Measurements from ENCODE around the gene ATP10A. TPM values are rescaled to one million over a fixed set of nuclear protein-coding genes. Genes with fewer than 3 reads are reported as not detected.

Gene ATP10A
- total RNA-seq, 4 donors from 2014 or later, result 2.7 to 7.0 (median 3.4) TPM

DNA sequence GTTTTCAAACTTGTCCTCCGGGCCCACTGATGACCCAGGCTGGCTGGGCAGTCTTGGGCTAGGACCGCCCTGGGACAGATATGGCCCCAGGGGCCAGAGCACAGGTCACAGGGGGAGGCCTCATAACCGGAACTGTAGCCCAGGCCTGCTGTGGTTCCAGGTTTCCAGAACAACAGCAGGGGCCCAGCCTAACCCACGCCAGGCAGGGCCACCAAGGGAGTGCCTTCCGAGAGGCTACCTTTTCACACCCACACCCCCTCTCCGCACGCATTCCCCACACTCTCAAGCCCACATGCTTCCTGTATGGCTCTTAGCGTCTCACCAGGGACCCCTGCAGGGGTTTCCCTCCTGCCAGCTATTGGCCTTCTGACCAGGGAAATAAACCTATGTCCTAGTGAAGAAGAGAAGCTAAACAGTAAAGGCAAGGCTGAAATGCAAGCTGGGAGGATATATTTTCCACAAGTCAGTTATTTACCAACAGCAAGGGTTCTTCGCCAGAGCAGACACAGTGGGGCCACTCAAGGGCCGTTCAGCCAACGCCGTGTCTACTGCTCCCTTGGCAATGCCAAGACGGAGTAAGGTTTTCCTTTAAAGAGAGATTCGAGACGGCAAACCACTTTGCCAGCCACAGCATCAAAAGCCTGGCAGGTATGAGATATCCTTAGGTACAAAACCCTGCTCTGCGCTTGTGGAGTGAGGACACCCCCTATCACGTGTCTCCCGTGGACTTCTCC, 135.1 kb downstream of the ATP10A start:
- no peak overlapping the region for H3K27ac ChIP-seq
- no peaks in the 10 kb centered on the region for H3K36me3 ChIP-seq
- WGBS, 2 donors, result 83 to 86% methylated on average over 18 of the region's 18 CpGs
- no peak overlapping the region for H3K4me3 ChIP-seq (replicated peaks in 1 of 3)
- no peaks in the 10 kb centered on the region for H3K9me3 ChIP-seq
- no peak for TF ChIP-seq POLR2A (IDR thresholded peaks at IDR 0.05)
- TF ChIP-seq, protein P1, sequence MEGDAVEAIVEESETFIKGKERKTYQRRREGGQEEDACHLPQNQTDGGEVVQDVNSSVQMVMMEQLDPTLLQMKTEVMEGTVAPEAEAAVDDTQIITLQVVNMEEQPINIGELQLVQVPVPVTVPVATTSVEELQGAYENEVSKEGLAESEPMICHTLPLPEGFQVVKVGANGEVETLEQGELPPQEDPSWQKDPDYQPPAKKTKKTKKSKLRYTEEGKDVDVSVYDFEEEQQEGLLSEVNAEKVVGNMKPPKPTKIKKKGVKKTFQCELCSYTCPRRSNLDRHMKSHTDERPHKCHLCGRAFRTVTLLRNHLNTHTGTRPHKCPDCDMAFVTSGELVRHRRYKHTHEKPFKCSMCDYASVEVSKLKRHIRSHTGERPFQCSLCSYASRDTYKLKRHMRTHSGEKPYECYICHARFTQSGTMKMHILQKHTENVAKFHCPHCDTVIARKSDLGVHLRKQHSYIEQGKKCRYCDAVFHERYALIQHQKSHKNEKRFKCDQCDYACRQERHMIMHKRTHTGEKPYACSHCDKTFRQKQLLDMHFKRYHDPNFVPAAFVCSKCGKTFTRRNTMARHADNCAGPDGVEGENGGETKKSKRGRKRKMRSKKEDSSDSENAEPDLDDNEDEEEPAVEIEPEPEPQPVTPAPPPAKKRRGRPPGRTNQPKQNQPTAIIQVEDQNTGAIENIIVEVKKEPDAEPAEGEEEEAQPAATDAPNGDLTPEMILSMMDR (IDR thresholded peaks at IDR 0.05), result no peak
- intact Hi-C loops (cut with DNase I), result no loop called here
- no peak for DNase-seq
- no peaks in the 10 kb centered on the region for H3K4me1 ChIP-seq
- no peaks in the 10 kb centered on the region for H3K27me3 ChIP-seq

DNA sequence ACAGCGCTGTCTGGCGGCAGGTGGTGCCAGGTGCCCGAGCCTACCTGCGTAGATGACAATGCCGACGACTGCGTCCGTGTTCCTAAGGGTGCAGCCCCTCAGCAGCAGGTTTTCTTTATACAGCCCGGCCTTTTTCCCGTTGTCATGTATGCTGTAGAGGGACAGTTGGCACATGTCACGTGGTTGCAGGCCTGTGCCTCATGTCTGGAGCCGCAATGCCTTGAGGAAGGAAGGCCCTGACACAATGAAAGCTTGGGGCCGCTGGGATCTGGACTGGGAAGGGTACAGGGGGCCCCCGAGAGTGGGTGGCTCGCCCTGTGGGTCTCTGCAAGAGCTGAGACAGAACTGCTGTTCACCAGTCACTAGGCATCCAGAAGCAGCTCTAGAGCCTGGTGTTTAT, 136.0 kb downstream of the ATP10A start:
- no peaks in the 10 kb centered on the region for H3K27me3 ChIP-seq
- H3K4me3 ChIP-seq (replicated peaks in 1 of 3), result no peak overlapping the region
- DNase-seq, result no peak
- TF ChIP-seq, protein P1 (IDR thresholded peaks at IDR 0.05), result no peak
- TF ChIP-seq POLR2A (IDR thresholded peaks at IDR 0.05), result no peak
- WGBS, 2 donors, result 97% methylated on average over 15 of the region's 15 CpGs
- intact Hi-C loops (cut with DNase I), result no loop called here
- H3K27ac ChIP-seq, result no peak overlapping the region
- H3K36me3 ChIP-seq, result no peaks in the 10 kb centered on the region
- no peaks in the 10 kb centered on the region for H3K9me3 ChIP-seq
- no peaks in the 10 kb centered on the region for H3K4me1 ChIP-seq

DNA sequence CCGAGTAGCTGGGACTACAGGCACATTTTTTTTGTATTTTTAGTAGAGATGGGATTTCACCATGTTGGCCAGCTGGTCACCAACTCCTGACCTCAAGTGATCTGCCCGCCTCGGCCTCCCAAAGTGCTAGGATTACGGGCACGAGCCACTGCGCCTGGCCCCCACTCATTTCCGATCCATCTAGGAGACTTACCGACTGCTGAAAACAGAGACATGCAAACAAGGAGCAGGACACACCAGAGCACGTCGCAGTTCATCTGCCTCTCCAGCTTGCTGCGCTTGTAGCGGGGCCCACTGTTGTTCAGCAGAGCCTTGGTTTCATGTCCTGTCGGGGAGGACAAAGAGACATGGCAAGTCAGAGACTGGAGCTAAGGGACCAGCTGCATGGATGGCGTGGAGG, 137.4 kb downstream of the ATP10A start:
- H3K9me3 ChIP-seq, result no peaks in the 10 kb centered on the region
- intact Hi-C loops (cut with DNase I), result no loop called here
- H3K27ac ChIP-seq, result no peak overlapping the region
- H3K4me1 ChIP-seq, result no peaks in the 10 kb centered on the region
- 93 to 96% methylated on average over 14 of the region's 14 CpGs for WGBS, 2 donors
- no peaks in the 10 kb centered on the region for H3K27me3 ChIP-seq
- no peaks in the 10 kb centered on the region for H3K36me3 ChIP-seq
- TF ChIP-seq POLR2A (IDR thresholded peaks at IDR 0.05), result no peak
- TF ChIP-seq, protein P1 (IDR thresholded peaks at IDR 0.05), result no peak
- no peak overlapping the region for H3K4me3 ChIP-seq (replicated peaks in 1 of 3)
- no peak for DNase-seq

DNA sequence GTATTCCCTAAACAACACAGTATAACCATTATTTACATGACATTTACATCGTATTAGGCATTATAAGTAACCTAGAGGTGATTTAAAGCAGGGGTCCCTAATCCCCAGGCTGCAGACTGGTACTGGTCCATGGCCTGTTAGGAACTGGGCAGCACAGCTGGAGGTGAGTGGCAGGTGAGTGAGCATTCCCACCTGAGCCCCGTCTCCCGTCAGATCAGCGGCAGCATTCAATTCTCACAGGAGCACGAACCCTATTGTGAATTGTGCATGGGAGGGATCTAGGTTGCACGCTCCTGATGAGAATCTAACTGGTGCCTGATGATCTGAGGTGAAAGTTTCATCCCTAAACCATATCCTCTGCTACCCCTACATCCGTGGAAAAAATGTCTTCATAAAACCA, 138.2 kb downstream of the ATP10A start:
- no peak for DNase-seq
- H3K36me3 ChIP-seq, result no peaks in the 10 kb centered on the region
- no peaks in the 10 kb centered on the region for H3K27me3 ChIP-seq
- no peaks in the 10 kb centered on the region for H3K4me1 ChIP-seq
- H3K4me3 ChIP-seq (replicated peaks in 1 of 3), result no peak overlapping the region
- TF ChIP-seq, protein P1 (IDR thresholded peaks at IDR 0.05), result no peak
- TF ChIP-seq POLR2A (IDR thresholded peaks at IDR 0.05), result no peak
- WGBS, 2 donors, result 95 to 99% methylated on average over 7 of the region's 7 CpGs
- no peaks in the 10 kb centered on the region for H3K9me3 ChIP-seq
- no peak overlapping the region for H3K27ac ChIP-seq
- intact Hi-C loops (cut with DNase I), result no loop called here

DNA sequence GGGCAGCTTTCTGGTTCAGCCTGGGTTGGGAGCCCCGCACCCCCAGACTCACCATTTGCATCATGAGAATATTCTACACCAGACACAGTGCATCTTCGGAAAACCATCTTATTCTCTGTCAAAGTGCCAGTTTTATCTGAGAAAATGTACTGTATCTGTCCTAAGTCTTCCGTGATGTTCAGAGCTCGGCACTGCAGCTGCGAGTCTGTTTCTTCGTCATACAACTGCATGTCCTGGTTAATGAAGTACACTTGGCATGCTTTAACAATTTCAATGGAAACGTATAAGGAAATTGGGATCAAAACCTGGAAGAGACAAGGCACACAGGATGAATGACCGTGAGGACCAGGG, 141.5 kb downstream of the ATP10A start:
- WGBS, 2 donors, result 90% methylated on average over 8 of the region's 8 CpGs
- no peaks in the 10 kb centered on the region for H3K4me1 ChIP-seq
- H3K9me3 ChIP-seq, result no peaks in the 10 kb centered on the region
- no peak overlapping the region for H3K27ac ChIP-seq
- DNase-seq, result no peak
- H3K36me3 ChIP-seq, result no peaks in the 10 kb centered on the region
- TF ChIP-seq POLR2A (IDR thresholded peaks at IDR 0.05), result no peak
- TF ChIP-seq, protein P1 (IDR thresholded peaks at IDR 0.05), result no peak
- intact Hi-C loops (cut with DNase I), result no loop called here
- H3K27me3 ChIP-seq, result no peaks in the 10 kb centered on the region
- no peak overlapping the region for H3K4me3 ChIP-seq (replicated peaks in 1 of 3)
